ENCODE results near the gene SLC8A3. TPM values are rescaled to one million over a fixed set of nuclear protein-coding genes. Genes with fewer than 3 reads are reported as not detected.

The SLC8A3 gene
- total and polyA plus RNA-seq, 10 of the 15 experiments (the other 5 are each of a cell fraction or from before 2014, with no cell fraction given), result 0.04 to 0.17 (median 0.13) TPM; not detected in 3

GRCh38 chr14:70127186-70127585, 61.6 kb downstream of the SLC8A3 start:
- 52% methylated on average over 7 of the region's 7 CpGs for WGBS (ENCODE audit: insufficient coverage, insufficient replicate concordance, low lambda C conversion rate, missing lambda C conversion rate)
- Histone ChIP-seq H3K79me2 (ENCODE audit: control insufficient read depth, insufficient read depth, low read length) (no peaks in the 10 kb centered on the region), H2AFZ (ENCODE audit: control insufficient read depth, low read depth, low read length) (no peak overlapping the region), H3K4me2 (ENCODE audit: control insufficient read depth, insufficient read depth) (no peak overlapping the region), H3K27ac (ENCODE audit: control insufficient read depth, insufficient read depth) (no peak overlapping the region), H3K4me1 (ENCODE audit: control insufficient read depth, insufficient read depth, low read length) (no peaks in the 10 kb centered on the region), H3K9me3 (replicated peaks; ENCODE audit: control insufficient read depth, insufficient read depth, low read length) (no peaks in the 10 kb centered on the region), H4K20me1 (ENCODE audit: control insufficient read depth, insufficient read depth) (no peaks in the 10 kb centered on the region), H3K4me3 (no peak overlapping the region), H3K9ac (ENCODE audit: control insufficient read depth, insufficient read depth, low read length) (no peak overlapping the region), H3K36me3 (ENCODE audit: control insufficient read depth in 2 of 2, insufficient read depth in 2 of 2, low read length in 1 of 2) (no peaks in the 10 kb centered on the region), H3K27me3 (replicated peaks in 1 of 2; ENCODE audit: control insufficient read depth in 2 of 2, insufficient read depth in 2 of 2, low read length in 1 of 2) (no peaks in the 10 kb centered on the region)
- ChIA-PET POLR2A (no interaction called here), SMC1A (ENCODE audit: uncharacterized antibody, unreplicated experiment) (no interaction called here), RAD21 (ENCODE audit: unreplicated experiment) (no interaction called here), CTCF (interaction anchor here (0.7 kb wide), 1 partner anchor 131 kb away, joined by 6 read pairs; no protein-coding TSS in a partner anchor)
- FAIRE-seq (no peak), ATAC-seq (no peak), DNase-seq (ENCODE audit: low read depth, low spot score) (no peak)
- in situ Hi-C loops (cut with MboI) (no loop called here), intact Hi-C loops (cut with micrococcal nuclease; ENCODE audit: unreplicated experiment) (no loop called here)
- BruUV-seq (replicated peaks), result no TSS peak
- TF ChIP-seq CEBPB (IDR thresholded peaks at IDR 0.05; ENCODE audit: borderline replicate concordance in 1 of 2, low read depth in 2 of 2, low read length in 2 of 2), result no peak
- no peak for TF ChIP-seq ETV6 (conservative IDR thresholded peaks at IDR 0.05 in 1 of 2, IDR thresholded peaks at IDR 0.05 in 1 of 2; ENCODE audit: borderline replicate concordance in 1 of 2, low read depth in 1 of 2)
- TF ChIP-seq CTCF (IDR thresholded peaks at IDR 0.05 in 2 of 3, conservative IDR thresholded peaks at IDR 0.05 in 1 of 3; ENCODE audit: control insufficient read depth in 2 of 3, extremely low read depth in 1 of 3, insufficient read depth in 1 of 3, low read depth in 3 of 3, low read length in 3 of 3), result no peak
- no peak for TF ChIP-seq IKZF2 (IDR thresholded peaks at IDR 0.05)
- TF ChIP-seq JUND (IDR thresholded peaks at IDR 0.05; ENCODE audit: low read depth, low read length), result no peak
- TF ChIP-seq ZNF687 (IDR thresholded peaks at IDR 0.05), result no peak
- no peak for TF ChIP-seq NRF1 (conservative IDR thresholded peaks at IDR 0.05; ENCODE audit: low read depth, low read length)
- no peak for TF ChIP-seq CREM (IDR thresholded peaks at IDR 0.05; ENCODE audit: low read depth)
- TF ChIP-seq RUNX3 (IDR thresholded peaks at IDR 0.05; ENCODE audit: low read length), result no peak
- TF ChIP-seq FOXK2 (IDR thresholded peaks at IDR 0.05), result no peak
- TF ChIP-seq REST (IDR thresholded peaks at IDR 0.05; ENCODE audit: low read depth, low read length), result no peak
- no peak for TF ChIP-seq USF1 (IDR thresholded peaks at IDR 0.05; ENCODE audit: borderline replicate concordance, extremely low read length, insufficient read depth, low read depth, low read length)
- TF ChIP-seq BHLHE40 (IDR thresholded peaks at IDR 0.05; ENCODE audit: borderline replicate concordance in 1 of 2, low read depth in 2 of 2, low read length in 1 of 2), result no peak
